Trophoblast cell (in vitro differentiated cells and primary cell): ENCODE results near the gene DMBT1.

Source experiments
- DNase-seq, 2 donors: peaks; one replicate each; pipeline ENCODE4 v3.0.0-alpha.2; 2016
- H2AFZ ChIP-seq: 2 replicates; pipeline ENCODE4 v1.6.1; 2013; ENCODE audit warnings: low read length, moderate library complexity, mild to moderate bottlenecking; ENCODE audit not compliant: insufficient read depth, poor library complexity
- H2AK5ac ChIP-seq: 2 replicates; pipeline ENCODE4 v1.6.1; 2013; ENCODE audit warnings: mild to moderate bottlenecking, low read length
- H2BK120ac ChIP-seq: 2 replicates; pipeline ENCODE4 v1.6.1; 2013; ENCODE audit warnings: low read length, mild to moderate bottlenecking, moderate library complexity; ENCODE audit not compliant: insufficient read depth, poor library complexity
- H2BK12ac ChIP-seq: 2 replicates; pipeline ENCODE4 v1.6.1; 2013; ENCODE audit warnings: mild to moderate bottlenecking, low read length, moderate library complexity
- H2BK5ac ChIP-seq: 2 replicates; pipeline ENCODE4 v1.6.1; 2013; ENCODE audit warnings: low read length, low read depth, moderate library complexity, mild to moderate bottlenecking; ENCODE audit not compliant: poor library complexity
- H3K14ac ChIP-seq: 2 replicates; pipeline ENCODE4 v1.6.1; 2013; ENCODE audit warnings: mild to moderate bottlenecking, low read length
- H3K18ac ChIP-seq: 2 replicates; pipeline ENCODE4 v1.6.1; 2013; ENCODE audit warnings: mild to moderate bottlenecking, low read length
- H3K23ac ChIP-seq: 2 replicates; pipeline ENCODE4 v1.6.1; 2013; ENCODE audit warnings: low read length
- H3K27ac ChIP-seq: 2 replicates; pipeline ENCODE4 v1.5.1; 2013; ENCODE audit warnings: low read depth, mild to moderate bottlenecking, inconsistent platforms, low read length, moderate library complexity
- H3K27me3 ChIP-seq: 2 replicates; pipeline ENCODE4 v1.6.1; 2013; ENCODE audit warnings: inconsistent platforms, mild to moderate bottlenecking, low read length, moderate library complexity; ENCODE audit not compliant: insufficient read depth
- H3K36me3 ChIP-seq, 2 experiments: 1 replicate in 1 of 2; 2 replicates in 1 of 2; pipeline ENCODE4 v1.6.1; 2013; ENCODE audit warnings: low read length in 2 of 2, mild to moderate bottlenecking in 2 of 2, moderate library complexity in 1 of 2; ENCODE audit not compliant: insufficient read depth in 2 of 2, control insufficient read depth in 1 of 2
- H3K4ac ChIP-seq: 2 replicates; pipeline ENCODE4 v1.6.1; 2013; ENCODE audit warnings: low read depth, mild to moderate bottlenecking, low read length, moderate library complexity
- H3K4me1 ChIP-seq, 2 experiments: 1 replicate in 1 of 2; 2 replicates in 1 of 2; pipeline ENCODE4 v1.6.1; 2013; ENCODE audit warnings: low read length in 2 of 2, mild to moderate bottlenecking in 2 of 2, moderate library complexity in 1 of 2; ENCODE audit not compliant: insufficient read depth in 2 of 2, control insufficient read depth in 1 of 2
- H3K4me2 ChIP-seq: 2 replicates; pipeline ENCODE4 v1.6.1; 2013; ENCODE audit warnings: inconsistent platforms, mild to moderate bottlenecking, low read length, moderate library complexity
- H3K4me3 ChIP-seq: 2 replicates; pipeline ENCODE4 v1.5.1; 2013; ENCODE audit warnings: mild to moderate bottlenecking, low read depth, low read length, inconsistent platforms
- H3K79me1 ChIP-seq: one replicate; pipeline ENCODE4 v1.6.1; 2013; ENCODE audit warnings: low read length
- H3K79me2 ChIP-seq: 2 replicates; pipeline ENCODE4 v1.6.1; 2013; ENCODE audit warnings: low read length, mild to moderate bottlenecking; ENCODE audit not compliant: control insufficient read depth, insufficient read depth, poor library complexity
- H3K9ac ChIP-seq: 2 replicates; pipeline ENCODE4 v1.6.1; 2013; ENCODE audit warnings: mild to moderate bottlenecking, low read length
- H3K9me3 ChIP-seq: 2 replicates; pipeline ENCODE4 v1.6.1; 2013; ENCODE audit warnings: low read depth, mild to moderate bottlenecking, control low read depth, inconsistent platforms, low read length; ENCODE audit not compliant: insufficient read depth
- H4K12ac ChIP-seq: 2 replicates; pipeline ENCODE4 v1.6.1; 2013; ENCODE audit warnings: low read depth, mild to moderate bottlenecking, low read length, moderate library complexity
- H4K8ac ChIP-seq: 2 replicates; pipeline ENCODE4 v1.6.1; 2013; ENCODE audit warnings: low read depth, mild to moderate bottlenecking, low read length, moderate library complexity
- H4K91ac ChIP-seq: one replicate; pipeline ENCODE4 v1.6.1; 2013; ENCODE audit warnings: low read depth, mild to moderate bottlenecking, low read length, moderate library complexity
- WGBS: extraction: QIAGEN DNeasy Blood & Tissue Kit; methylation state at CpG from one replicate; pipeline ENCODE4 v1.1.7; 2013; ENCODE audit warnings: missing lambda C conversion rate; ENCODE audit not compliant: insufficient read length, insufficient coverage; ENCODE audit errors: extremely low coverage; 5-methylcytosine and 5-hydroxymethylcytosine counted together

DMBT1 gene

GRCh38 chr10:122673731-122674130, 113.2 kb downstream of the DMBT1 start:
- no peak overlapping the region for H2AFZ ChIP-seq
- H3K4me3 ChIP-seq = no peak overlapping the region
- H3K4ac ChIP-seq = no peak overlapping the region
- WGBS = no CpG with 5 or more reads among the region's 5 CpGs
- H4K8ac ChIP-seq = no peak overlapping the region
- H3K9me3 ChIP-seq = peaks cover 7% of the 10 kb centered on the region
- no peak overlapping the region for H2AK5ac ChIP-seq
- H2BK120ac ChIP-seq = no peak overlapping the region
- H3K23ac ChIP-seq = no peak overlapping the region
- H3K79me2 ChIP-seq = no peaks in the 10 kb centered on the region
- no peak overlapping the region for H4K12ac ChIP-seq
- no peaks in the 10 kb centered on the region for H3K27me3 ChIP-seq
- H3K18ac ChIP-seq = no peak overlapping the region
- no peaks in the 10 kb centered on the region for H3K4me1 ChIP-seq
- H2BK12ac ChIP-seq = no peak overlapping the region
- H3K79me1 ChIP-seq = no peaks in the 10 kb centered on the region
- no peak overlapping the region for H3K14ac ChIP-seq
- no peak overlapping the region for H3K27ac ChIP-seq
- no peak overlapping the region for H4K91ac ChIP-seq
- H3K4me2 ChIP-seq = no peak overlapping the region
- DNase-seq = no peak
- no peak overlapping the region for H3K9ac ChIP-seq
- H3K36me3 ChIP-seq = no peaks in the 10 kb centered on the region
- H2BK5ac ChIP-seq = no peak overlapping the region

- no peaks in the 10 kb centered on the region for H3K27me3 ChIP-seq
- no peak overlapping the region for H3K27ac ChIP-seq
- no peak overlapping the region for H3K23ac ChIP-seq
- no peak overlapping the region for H3K18ac ChIP-seq
- no peak for DNase-seq
- no peak overlapping the region for H3K9ac ChIP-seq
- H2BK12ac ChIP-seq = no peak overlapping the region
- H3K14ac ChIP-seq = no peak overlapping the region
- H2AFZ ChIP-seq = no peak overlapping the region
- H3K4me3 ChIP-seq = no peak overlapping the region
- no peak overlapping the region for H2BK120ac ChIP-seq
- no peaks in the 10 kb centered on the region for H3K4me1 ChIP-seq
- no peak overlapping the region for H3K4ac ChIP-seq
- no peak overlapping the region for H2AK5ac ChIP-seq
- H2BK5ac ChIP-seq = no peak overlapping the region
- H4K91ac ChIP-seq = no peak overlapping the region
- H3K79me1 ChIP-seq = no peaks in the 10 kb centered on the region
- H4K12ac ChIP-seq = no peak overlapping the region
- no peaks in the 10 kb centered on the region for H3K79me2 ChIP-seq
- H3K4me2 ChIP-seq = no peak overlapping the region
- WGBS = no CpG with 5 or more reads among the region's 8 CpGs
- H3K9me3 ChIP-seq = peaks cover 7% of the 10 kb centered on the region
- H4K8ac ChIP-seq = no peak overlapping the region
- H3K36me3 ChIP-seq = no peaks in the 10 kb centered on the region
Observed at GRCh38 chr10:122674781-122675180, 114.2 kb downstream of the DMBT1 start.

- Histone ChIP-seq H2BK12ac (no peak overlapping the region), H3K4me1 (no peaks in the 10 kb centered on the region)
- WGBS = no CpG with 5 or more reads among the region's 2 CpGs
Observed at GRCh38 chr10:122675278-122675677, 114.7 kb downstream of the DMBT1 start.

GRCh38 chr10:122678266-122678665, 117.7 kb downstream of the DMBT1 start:
- H3K27ac ChIP-seq = no peak overlapping the region
- H2BK12ac ChIP-seq = no peak overlapping the region
- H3K79me1 ChIP-seq = no peaks in the 10 kb centered on the region
- H4K91ac ChIP-seq = no peak overlapping the region
- no peak overlapping the region for H3K18ac ChIP-seq
- no peaks in the 10 kb centered on the region for H3K4me1 ChIP-seq
- H2BK120ac ChIP-seq = no peak overlapping the region
- peaks cover 3% of the 10 kb centered on the region for H3K9me3 ChIP-seq
- H3K4me2 ChIP-seq = no peak overlapping the region
- no peak overlapping the region for H3K4me3 ChIP-seq
- no peak overlapping the region for H2AFZ ChIP-seq
- no peak overlapping the region for H3K4ac ChIP-seq
- no peak overlapping the region for H2BK5ac ChIP-seq
- no peak overlapping the region for H4K12ac ChIP-seq
- no peak overlapping the region for H4K8ac ChIP-seq
- no peaks in the 10 kb centered on the region for H3K27me3 ChIP-seq
- no peak overlapping the region for H3K14ac ChIP-seq
- DNase-seq = no peak
- no peak overlapping the region for H3K23ac ChIP-seq
- H2AK5ac ChIP-seq = no peak overlapping the region
- no peaks in the 10 kb centered on the region for H3K36me3 ChIP-seq
- H3K9ac ChIP-seq = no peak overlapping the region
- no peaks in the 10 kb centered on the region for H3K79me2 ChIP-seq

More at GRCh38 chr10:122675278-122675677, 114.7 kb downstream of the DMBT1 start:
- H3K18ac ChIP-seq = no peak overlapping the region
- no peaks in the 10 kb centered on the region for H3K79me2 ChIP-seq
- no peak overlapping the region for H2BK5ac ChIP-seq
- no peak overlapping the region for H2AK5ac ChIP-seq
- no peak overlapping the region for H3K4ac ChIP-seq
- DNase-seq = no peak
- no peak overlapping the region for H2BK120ac ChIP-seq
- H3K9ac ChIP-seq = no peak overlapping the region
- H3K27ac ChIP-seq = no peak overlapping the region
- no peaks in the 10 kb centered on the region for H3K27me3 ChIP-seq
- no peak overlapping the region for H2AFZ ChIP-seq
- peaks cover 6% of the 10 kb centered on the region for H3K9me3 ChIP-seq
- no peak overlapping the region for H3K14ac ChIP-seq
- H3K4me3 ChIP-seq = no peak overlapping the region
- no peak overlapping the region for H4K8ac ChIP-seq
- H3K36me3 ChIP-seq = no peaks in the 10 kb centered on the region
- no peaks in the 10 kb centered on the region for H3K79me1 ChIP-seq
- no peak overlapping the region for H4K12ac ChIP-seq
- H3K4me2 ChIP-seq = no peak overlapping the region
- no peak overlapping the region for H3K23ac ChIP-seq
- H4K91ac ChIP-seq = no peak overlapping the region
